Coronary artery (tissue), 2 donors: ENCODE results near the gene OPN5.

Source experiments
- DNase-seq: peaks from one replicate; pipeline ENCODE4 v3.0.0-alpha.2; 2017; ENCODE audit warnings: low spot score
- H3K27ac ChIP-seq, 2 donors: fragments of 200-600 bp; sonication (generic); one replicate each; pipeline ENCODE4 v1.5.1; 2016 to 2019
- H3K4me3 ChIP-seq: fragments of 200-600 bp; sonication (generic); 2 replicates; pipeline ENCODE4 v1.5.1; 2016; ENCODE audit warnings: mild to moderate bottlenecking, moderate library complexity
- TF ChIP-seq, protein P1 (sequence below): fragments of 200-600 bp; sonication (generic); IDR thresholded peaks from one replicate; pipeline ENCODE4 v1.5.1; 2019; ENCODE audit warnings: antibody characterized with exemption

The OPN5 gene

DNA sequence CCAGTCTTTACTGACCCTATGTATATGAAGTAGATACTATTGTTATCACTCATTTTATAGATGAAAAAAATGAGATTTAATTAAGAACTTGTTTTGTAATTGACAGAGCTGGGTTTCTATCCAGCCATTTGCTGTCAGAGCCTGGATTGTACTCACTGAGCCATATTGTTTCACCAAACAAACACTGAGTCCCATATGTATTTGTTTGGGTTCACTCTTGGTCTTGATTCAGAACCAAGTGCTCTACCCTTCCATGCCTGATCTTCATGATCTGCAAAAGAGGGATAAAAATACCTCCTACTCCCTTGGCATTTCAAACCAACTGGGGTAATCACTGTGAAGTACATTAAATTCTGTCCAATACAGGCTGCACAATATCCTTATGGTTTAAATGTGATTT lies 52.4 kb downstream of the OPN5 start:
- DNase-seq: no peak
- no peak overlapping the region for H3K4me3 ChIP-seq
- no peak overlapping the region for H3K27ac ChIP-seq
- TF ChIP-seq, protein P1, sequence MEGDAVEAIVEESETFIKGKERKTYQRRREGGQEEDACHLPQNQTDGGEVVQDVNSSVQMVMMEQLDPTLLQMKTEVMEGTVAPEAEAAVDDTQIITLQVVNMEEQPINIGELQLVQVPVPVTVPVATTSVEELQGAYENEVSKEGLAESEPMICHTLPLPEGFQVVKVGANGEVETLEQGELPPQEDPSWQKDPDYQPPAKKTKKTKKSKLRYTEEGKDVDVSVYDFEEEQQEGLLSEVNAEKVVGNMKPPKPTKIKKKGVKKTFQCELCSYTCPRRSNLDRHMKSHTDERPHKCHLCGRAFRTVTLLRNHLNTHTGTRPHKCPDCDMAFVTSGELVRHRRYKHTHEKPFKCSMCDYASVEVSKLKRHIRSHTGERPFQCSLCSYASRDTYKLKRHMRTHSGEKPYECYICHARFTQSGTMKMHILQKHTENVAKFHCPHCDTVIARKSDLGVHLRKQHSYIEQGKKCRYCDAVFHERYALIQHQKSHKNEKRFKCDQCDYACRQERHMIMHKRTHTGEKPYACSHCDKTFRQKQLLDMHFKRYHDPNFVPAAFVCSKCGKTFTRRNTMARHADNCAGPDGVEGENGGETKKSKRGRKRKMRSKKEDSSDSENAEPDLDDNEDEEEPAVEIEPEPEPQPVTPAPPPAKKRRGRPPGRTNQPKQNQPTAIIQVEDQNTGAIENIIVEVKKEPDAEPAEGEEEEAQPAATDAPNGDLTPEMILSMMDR: no peak

DNA sequence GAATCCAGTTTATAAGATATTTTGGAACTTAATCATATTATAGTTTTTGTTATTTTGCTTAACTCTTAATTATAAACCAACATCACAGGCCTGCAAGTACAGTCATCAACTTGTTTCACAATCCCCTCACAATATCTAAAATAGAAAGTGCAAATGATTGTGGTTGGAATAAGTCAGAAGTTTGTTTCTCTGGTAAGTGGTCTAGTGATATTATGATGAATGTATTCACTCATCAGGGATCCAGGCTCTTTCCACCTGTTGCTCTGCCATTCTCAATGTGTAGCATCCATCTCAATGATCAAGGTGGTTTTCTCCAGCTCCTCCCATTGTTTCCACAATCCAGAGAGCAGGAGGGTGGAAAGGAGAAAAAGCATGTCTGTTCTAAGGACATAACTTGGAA lies 54.2 kb downstream of the OPN5 start:
- H3K27ac ChIP-seq: no peak overlapping the region
- TF ChIP-seq, protein P1: no peak
- no peak overlapping the region for H3K4me3 ChIP-seq
- no peak for DNase-seq

DNA sequence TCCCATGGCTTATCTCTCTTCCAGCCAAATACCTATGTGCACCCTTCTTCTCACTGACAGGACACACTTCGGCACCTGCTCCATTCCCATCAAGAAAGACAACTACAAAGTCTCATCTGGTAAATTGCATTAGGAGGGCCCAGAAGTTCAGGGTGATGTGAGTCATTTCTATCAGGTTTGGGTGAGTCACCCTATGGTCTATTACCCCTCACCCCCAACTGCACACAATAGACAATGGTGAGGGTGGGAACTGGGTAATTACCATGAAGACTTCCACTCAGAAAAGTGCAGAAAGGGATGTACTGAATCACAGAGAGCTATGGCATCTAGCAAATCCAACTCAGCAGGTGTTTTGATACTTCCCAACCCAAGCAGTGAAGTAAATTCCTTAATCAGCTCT lies 54.8 kb downstream of the OPN5 start:
- TF ChIP-seq, protein P1: no peak
- no peak overlapping the region for H3K4me3 ChIP-seq
- no peak overlapping the region for H3K27ac ChIP-seq
- no peak for DNase-seq

DNA sequence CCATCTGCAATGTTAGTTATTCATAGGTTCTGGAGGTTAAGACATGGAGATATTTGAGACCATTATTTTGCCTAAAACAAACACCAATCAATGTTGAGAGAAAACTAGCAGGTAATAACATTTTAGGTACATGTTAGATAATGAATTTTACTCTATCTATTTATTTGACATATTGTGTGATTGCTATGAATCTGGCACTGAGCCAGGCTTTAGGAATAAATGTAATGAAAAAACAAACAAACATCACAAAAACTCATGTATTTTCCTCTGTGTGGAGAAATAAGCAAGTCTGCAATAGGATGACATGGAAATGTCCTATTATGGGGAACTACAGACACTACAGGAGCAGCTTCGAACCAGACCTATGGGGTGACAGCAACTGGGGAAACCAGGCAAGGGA lies 57.8 kb downstream of the OPN5 start:
- Histone ChIP-seq H3K27ac (no peak overlapping the region), H3K4me3 (no peak overlapping the region)

DNA sequence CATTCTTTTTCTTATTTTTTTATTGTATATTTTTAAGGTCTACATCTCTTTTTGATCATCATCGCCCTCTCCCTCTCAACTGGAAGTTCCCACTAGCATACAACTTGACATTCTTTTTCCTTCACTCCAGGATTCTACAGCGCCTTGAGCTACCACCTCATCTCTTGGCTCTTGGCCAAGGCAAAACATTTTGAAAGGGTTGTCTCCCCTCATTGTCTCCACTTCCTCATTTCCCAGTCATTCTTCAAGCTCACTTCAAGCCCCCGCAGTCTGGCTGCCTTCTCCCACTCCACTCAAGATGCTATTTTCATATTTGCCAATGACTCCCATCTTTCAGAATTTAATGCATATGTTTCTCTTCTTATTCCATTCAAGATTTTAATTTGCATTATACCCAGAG lies 63.0 kb downstream of the OPN5 start:
- H3K27ac ChIP-seq: no peak overlapping the region
- TF ChIP-seq, protein P1: no peak
- no peak for DNase-seq
- H3K4me3 ChIP-seq: no peak overlapping the region

More for the DNA sequence above, 57.8 kb downstream of the OPN5 start:
- no peak for DNase-seq
- TF ChIP-seq, protein P1: no peak

DNA sequence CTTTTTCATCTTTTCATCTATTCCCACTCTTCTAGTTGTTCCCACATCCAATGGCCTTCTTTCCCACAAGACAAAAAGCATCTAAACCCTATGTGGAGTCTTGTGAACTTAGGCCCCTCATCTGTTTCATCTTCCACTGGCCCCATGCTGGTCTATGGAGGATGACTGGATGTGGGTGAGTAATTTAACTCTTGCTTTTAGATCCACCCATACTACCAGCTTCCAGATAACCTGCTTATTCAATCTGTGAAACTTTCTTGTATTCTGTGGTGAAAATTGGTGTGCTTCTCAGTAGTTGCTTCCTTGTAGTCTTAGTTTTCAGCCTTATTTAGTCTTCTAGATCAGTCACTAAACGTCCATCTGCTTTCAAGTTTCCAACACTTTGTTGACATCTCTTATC lies 64.9 kb downstream of the OPN5 start:
- H3K4me3 ChIP-seq: no peak overlapping the region
- no peak overlapping the region for H3K27ac ChIP-seq
- TF ChIP-seq, protein P1: no peak
- DNase-seq: no peak

DNA sequence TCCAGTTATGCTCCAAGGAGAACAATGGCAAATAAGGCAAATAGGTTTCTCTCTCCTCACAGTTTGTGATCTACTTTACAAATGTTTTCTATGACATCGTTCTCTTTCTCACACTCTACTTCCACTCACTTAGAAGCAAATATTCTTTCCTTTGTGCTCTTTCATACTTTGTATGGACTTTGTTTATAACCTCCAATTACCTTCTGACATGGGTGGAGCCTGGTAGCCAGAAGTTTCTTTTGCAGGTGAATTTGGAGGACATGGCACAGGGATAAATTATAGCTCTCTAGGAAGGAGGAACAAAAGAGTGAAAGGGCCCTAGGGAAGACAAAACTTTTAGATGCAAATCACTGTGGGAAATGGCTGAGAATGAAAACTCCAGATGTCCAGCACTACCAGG lies 69.3 kb downstream of the OPN5 start:
- no peak for DNase-seq
- Histone ChIP-seq H3K4me3 (no peak overlapping the region), H3K27ac (no peak overlapping the region)
- TF ChIP-seq, protein P1: no peak
